ENCODE results near the gene GPRC5C.
A peak's percentile ranks its signal among the peaks of the same experiment; 100 is the strongest.

The GPRC5C gene

DNA sequence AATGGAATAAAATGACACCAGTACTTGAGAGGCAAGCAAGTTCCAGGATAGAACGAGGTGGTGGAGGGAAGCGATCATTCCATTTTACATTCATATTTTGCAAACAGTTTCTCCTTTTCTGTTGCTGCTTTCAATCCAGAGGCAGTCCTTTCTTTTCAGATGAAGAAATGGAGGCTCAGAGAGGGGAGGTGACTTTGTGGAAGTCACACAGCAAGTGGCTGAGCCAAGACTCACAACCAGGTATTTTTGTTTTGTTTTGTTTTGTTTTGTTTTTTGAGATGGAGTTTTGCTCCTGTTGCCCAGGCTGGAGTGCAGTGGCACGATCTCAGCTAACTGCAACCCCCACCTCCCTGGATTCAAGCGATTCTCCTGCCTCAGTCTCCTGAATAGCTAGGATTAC is 35.3 kb upstream of the GPRC5C start:
- Histone ChIP-seq H3K27ac (replicated peaks) (no peak overlapping the region), H3K4me3 (replicated peaks; ENCODE audit: insufficient read depth, low read length) (no peak overlapping the region), H3K27me3 (ENCODE audit: insufficient read depth, poor library complexity, severe bottlenecking) (no peaks in the 10 kb centered on the region)
- no peak for DNase-seq (ENCODE audit: low read depth in 1 of 2, low spot score in 1 of 2)
- TF ChIP-seq, protein P1, sequence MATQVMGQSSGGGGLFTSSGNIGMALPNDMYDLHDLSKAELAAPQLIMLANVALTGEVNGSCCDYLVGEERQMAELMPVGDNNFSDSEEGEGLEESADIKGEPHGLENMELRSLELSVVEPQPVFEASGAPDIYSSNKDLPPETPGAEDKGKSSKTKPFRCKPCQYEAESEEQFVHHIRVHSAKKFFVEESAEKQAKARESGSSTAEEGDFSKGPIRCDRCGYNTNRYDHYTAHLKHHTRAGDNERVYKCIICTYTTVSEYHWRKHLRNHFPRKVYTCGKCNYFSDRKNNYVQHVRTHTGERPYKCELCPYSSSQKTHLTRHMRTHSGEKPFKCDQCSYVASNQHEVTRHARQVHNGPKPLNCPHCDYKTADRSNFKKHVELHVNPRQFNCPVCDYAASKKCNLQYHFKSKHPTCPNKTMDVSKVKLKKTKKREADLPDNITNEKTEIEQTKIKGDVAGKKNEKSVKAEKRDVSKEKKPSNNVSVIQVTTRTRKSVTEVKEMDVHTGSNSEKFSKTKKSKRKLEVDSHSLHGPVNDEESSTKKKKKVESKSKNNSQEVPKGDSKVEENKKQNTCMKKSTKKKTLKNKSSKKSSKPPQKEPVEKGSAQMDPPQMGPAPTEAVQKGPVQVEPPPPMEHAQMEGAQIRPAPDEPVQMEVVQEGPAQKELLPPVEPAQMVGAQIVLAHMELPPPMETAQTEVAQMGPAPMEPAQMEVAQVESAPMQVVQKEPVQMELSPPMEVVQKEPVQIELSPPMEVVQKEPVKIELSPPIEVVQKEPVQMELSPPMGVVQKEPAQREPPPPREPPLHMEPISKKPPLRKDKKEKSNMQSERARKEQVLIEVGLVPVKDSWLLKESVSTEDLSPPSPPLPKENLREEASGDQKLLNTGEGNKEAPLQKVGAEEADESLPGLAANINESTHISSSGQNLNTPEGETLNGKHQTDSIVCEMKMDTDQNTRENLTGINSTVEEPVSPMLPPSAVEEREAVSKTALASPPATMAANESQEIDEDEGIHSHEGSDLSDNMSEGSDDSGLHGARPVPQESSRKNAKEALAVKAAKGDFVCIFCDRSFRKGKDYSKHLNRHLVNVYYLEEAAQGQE (IDR thresholded peaks at IDR 0.05; ENCODE audit: insufficient replicate concordance, low read depth): no peak
- TF ChIP-seq, protein P2, sequence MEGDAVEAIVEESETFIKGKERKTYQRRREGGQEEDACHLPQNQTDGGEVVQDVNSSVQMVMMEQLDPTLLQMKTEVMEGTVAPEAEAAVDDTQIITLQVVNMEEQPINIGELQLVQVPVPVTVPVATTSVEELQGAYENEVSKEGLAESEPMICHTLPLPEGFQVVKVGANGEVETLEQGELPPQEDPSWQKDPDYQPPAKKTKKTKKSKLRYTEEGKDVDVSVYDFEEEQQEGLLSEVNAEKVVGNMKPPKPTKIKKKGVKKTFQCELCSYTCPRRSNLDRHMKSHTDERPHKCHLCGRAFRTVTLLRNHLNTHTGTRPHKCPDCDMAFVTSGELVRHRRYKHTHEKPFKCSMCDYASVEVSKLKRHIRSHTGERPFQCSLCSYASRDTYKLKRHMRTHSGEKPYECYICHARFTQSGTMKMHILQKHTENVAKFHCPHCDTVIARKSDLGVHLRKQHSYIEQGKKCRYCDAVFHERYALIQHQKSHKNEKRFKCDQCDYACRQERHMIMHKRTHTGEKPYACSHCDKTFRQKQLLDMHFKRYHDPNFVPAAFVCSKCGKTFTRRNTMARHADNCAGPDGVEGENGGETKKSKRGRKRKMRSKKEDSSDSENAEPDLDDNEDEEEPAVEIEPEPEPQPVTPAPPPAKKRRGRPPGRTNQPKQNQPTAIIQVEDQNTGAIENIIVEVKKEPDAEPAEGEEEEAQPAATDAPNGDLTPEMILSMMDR (IDR thresholded peaks at IDR 0.05; ENCODE audit: insufficient read depth, low read length): no peak
- no peak for TF ChIP-seq POLR2AphosphoS5 (IDR thresholded peaks at IDR 0.05; ENCODE audit: low read depth)
- no peak for TF ChIP-seq SPI1 (IDR thresholded peaks at IDR 0.05; ENCODE audit: borderline replicate concordance, low read depth)
- no peak for TF ChIP-seq GABPA (IDR thresholded peaks at IDR 0.05; ENCODE audit: low read depth)

DNA sequence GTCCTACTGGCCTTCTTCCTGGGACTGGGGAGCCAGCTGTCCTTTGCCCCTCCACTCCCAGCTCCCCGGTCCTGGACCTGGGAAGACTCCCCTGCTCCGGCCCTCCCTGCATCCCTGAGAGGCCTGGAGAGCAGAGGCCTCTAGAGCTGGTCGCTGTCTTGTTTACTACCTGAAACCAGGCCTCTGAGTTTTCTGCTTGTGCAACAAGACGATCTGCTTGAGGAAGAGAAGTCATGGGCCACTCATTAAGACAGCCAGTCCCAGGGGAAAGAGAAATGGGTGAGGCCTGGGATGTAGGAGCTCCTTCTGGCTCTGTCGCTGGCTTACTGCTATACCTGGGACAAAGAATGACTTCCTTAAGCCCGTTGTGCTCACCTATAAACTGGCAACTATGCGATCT is 29.8 kb upstream of the GPRC5C start:
- DNase-seq (ENCODE audit: low read depth in 1 of 2, low spot score in 1 of 2): peak in 1 of 2 experiments; percentile 25
- no peak for TF ChIP-seq GABPA (IDR thresholded peaks at IDR 0.05; ENCODE audit: low read depth)
- no peak for TF ChIP-seq SPI1 (IDR thresholded peaks at IDR 0.05; ENCODE audit: borderline replicate concordance, low read depth)
- TF ChIP-seq, protein P1 (IDR thresholded peaks at IDR 0.05; ENCODE audit: insufficient replicate concordance, low read depth): no peak
- TF ChIP-seq, protein P2 (IDR thresholded peaks at IDR 0.05; ENCODE audit: insufficient read depth, low read length): no peak
- no peak for TF ChIP-seq POLR2AphosphoS5 (IDR thresholded peaks at IDR 0.05; ENCODE audit: low read depth)
- H3K27ac ChIP-seq (replicated peaks): no peak overlapping the region

DNA sequence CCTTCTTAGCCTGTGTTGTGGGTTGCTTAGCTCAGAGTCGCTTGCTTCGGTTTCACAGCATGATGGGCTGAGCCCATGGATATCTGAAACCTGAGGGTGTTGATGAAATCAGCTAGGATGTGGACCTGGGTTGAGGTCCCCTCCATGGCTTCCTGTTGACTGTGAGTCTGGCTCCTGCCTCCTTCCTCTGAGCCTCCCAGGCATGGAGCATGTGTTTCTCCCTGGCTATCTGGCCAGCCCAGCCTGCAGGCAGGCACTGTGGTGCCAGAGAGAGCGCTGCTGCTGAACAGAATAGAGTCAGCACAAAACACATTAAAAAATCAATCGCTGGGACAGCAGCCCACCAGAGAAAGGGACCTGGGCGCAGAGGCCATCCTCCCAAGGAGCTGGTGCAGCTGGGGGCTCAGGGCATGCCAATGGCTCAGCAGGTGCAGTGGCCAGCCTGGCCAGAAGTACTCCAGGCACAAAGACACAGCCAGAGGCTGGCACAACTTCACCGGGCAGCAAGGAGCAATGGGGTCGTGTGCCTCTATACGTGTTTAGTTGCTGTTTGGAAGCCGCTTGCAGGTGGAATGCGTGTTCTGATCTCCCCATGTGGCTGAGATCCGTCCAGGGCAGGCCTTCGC is 28.3 kb upstream of the GPRC5C start:
- Histone ChIP-seq H3K27ac (replicated peaks) (no peak overlapping the region), H3K27me3 (ENCODE audit: insufficient read depth, poor library complexity, severe bottlenecking) (no peaks in the 10 kb centered on the region), H3K4me3 (replicated peaks; ENCODE audit: insufficient read depth, low read length) (no peak overlapping the region)
- TF ChIP-seq, protein P2 (IDR thresholded peaks at IDR 0.05; ENCODE audit: insufficient read depth, low read length): no peak
- TF ChIP-seq, protein P1 (IDR thresholded peaks at IDR 0.05; ENCODE audit: insufficient replicate concordance, low read depth): no peak
- no peak for TF ChIP-seq GABPA (IDR thresholded peaks at IDR 0.05; ENCODE audit: low read depth)
- no peak for TF ChIP-seq SPI1 (IDR thresholded peaks at IDR 0.05; ENCODE audit: borderline replicate concordance, low read depth)
- TF ChIP-seq POLR2AphosphoS5 (IDR thresholded peaks at IDR 0.05; ENCODE audit: low read depth): no peak
- no peak for DNase-seq (ENCODE audit: low read depth in 1 of 2, low spot score in 1 of 2)

More for the DNA sequence above, 29.8 kb upstream of the GPRC5C start:
- Histone ChIP-seq H3K27me3 (ENCODE audit: insufficient read depth, poor library complexity, severe bottlenecking) (no peaks in the 10 kb centered on the region), H3K4me3 (replicated peaks; ENCODE audit: insufficient read depth, low read length) (no peak overlapping the region)
